Measurements from ENCODE around the gene NFATC1.

Gene NFATC1

DNA sequence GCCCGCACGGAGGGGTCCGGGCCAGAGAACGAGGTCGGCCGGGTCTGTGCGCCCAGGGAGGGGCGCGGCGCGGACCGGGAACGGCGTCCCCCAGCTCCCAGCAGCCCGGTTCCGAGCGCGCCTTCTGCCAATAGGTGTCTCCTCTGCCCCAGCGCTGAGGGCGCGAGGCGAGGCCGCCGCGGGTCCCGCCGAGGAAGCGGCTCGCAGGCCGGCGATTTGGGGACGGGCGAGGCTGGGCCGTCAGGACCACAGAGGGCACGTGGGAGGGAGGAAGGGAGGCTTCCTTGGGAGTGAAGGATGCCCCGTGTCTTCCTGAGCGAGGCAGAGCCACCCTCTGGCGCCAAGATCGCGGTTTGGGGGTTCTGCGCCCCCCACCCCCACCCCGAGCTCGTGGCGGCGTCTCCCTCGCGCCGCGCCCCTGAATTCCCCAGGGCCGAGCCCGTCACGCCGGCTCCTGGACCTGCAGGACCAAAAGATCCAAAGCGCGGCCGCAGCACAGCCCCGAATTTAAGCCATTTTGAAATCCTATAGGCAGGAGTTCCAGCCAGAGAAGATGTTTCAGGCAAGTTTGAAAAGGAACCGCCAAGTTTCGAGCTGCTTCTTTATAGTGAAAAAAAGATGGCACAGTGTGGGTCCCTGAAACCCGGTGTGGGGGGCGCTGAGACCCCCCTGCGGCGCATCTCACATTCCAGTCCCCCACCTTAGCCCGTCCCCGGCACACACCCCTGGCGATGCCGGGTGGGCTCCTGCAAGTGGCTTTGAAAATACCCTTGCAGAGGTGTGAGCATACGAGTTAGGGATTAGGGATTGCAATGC is 909 bp downstream of the NFATC1 start:
- TF ChIP-seq BACH2 (CRISPR knock-in tag; IDR thresholded peaks at IDR 0.05; ENCODE audit: borderline replicate concordance) (no peak), SNAI2 (CRISPR knock-in tag; IDR thresholded peaks at IDR 0.05) (no peak), ISL1 (CRISPR knock-in tag; IDR thresholded peaks at IDR 0.05) (no peak), ZFP3 (CRISPR knock-in tag; IDR thresholded peaks at IDR 0.05) (no peak), GLIS3 (CRISPR knock-in tag; IDR thresholded peaks at IDR 0.05) (no peak), ZFP30 (CRISPR knock-in tag; IDR thresholded peaks at IDR 0.05) (no peak), ZC3H10 (CRISPR knock-in tag; IDR thresholded peaks at IDR 0.05) (no peak), ZNF565 (CRISPR knock-in tag; conservative IDR thresholded peaks at IDR 0.05; ENCODE audit: low read depth) (no peak), ZNF70 (CRISPR knock-in tag; IDR thresholded peaks at IDR 0.05) (no peak), ARNTL (CRISPR knock-in tag; IDR thresholded peaks at IDR 0.05; ENCODE audit: borderline replicate concordance, low read depth) (no peak), RARB (CRISPR knock-in tag; IDR thresholded peaks at IDR 0.05) (no peak), ZNF8 (CRISPR knock-in tag; IDR thresholded peaks at IDR 0.05) (no peak), TCF4 (CRISPR knock-in tag; IDR thresholded peaks at IDR 0.05; ENCODE audit: borderline replicate concordance) (no peak)
- TF ChIP-seq, protein P1, sequence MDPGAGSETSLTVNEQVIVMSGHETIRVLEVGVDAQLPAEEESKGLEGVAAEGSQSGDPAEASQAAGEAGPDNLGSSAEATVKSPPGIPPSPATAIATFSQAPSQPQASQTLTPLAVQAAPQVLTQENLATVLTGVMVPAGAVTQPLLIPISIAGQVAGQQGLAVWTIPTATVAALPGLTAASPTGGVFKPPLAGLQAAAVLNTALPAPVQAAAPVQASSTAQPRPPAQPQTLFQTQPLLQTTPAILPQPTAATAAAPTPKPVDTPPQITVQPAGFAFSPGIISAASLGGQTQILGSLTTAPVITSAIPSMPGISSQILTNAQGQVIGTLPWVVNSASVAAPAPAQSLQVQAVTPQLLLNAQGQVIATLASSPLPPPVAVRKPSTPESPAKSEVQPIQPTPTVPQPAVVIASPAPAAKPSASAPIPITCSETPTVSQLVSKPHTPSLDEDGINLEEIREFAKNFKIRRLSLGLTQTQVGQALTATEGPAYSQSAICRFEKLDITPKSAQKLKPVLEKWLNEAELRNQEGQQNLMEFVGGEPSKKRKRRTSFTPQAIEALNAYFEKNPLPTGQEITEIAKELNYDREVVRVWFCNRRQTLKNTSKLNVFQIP (CRISPR knock-in tag; IDR thresholded peaks at IDR 0.05; ENCODE audit: borderline replicate concordance, low read depth): no peak
- TF ChIP-seq, protein P2, sequence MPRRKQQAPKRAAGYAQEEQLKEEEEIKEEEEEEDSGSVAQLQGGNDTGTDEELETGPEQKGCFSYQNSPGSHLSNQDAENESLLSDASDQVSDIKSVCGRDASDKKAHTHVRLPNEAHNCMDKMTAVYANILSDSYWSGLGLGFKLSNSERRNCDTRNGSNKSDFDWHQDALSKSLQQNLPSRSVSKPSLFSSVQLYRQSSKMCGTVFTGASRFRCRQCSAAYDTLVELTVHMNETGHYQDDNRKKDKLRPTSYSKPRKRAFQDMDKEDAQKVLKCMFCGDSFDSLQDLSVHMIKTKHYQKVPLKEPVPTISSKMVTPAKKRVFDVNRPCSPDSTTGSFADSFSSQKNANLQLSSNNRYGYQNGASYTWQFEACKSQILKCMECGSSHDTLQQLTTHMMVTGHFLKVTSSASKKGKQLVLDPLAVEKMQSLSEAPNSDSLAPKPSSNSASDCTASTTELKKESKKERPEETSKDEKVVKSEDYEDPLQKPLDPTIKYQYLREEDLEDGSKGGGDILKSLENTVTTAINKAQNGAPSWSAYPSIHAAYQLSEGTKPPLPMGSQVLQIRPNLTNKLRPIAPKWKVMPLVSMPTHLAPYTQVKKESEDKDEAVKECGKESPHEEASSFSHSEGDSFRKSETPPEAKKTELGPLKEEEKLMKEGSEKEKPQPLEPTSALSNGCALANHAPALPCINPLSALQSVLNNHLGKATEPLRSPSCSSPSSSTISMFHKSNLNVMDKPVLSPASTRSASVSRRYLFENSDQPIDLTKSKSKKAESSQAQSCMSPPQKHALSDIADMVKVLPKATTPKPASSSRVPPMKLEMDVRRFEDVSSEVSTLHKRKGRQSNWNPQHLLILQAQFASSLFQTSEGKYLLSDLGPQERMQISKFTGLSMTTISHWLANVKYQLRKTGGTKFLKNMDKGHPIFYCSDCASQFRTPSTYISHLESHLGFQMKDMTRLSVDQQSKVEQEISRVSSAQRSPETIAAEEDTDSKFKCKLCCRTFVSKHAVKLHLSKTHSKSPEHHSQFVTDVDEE (CRISPR knock-in tag; IDR thresholded peaks at IDR 0.05): no peak
- TF ChIP-seq, protein P3, sequence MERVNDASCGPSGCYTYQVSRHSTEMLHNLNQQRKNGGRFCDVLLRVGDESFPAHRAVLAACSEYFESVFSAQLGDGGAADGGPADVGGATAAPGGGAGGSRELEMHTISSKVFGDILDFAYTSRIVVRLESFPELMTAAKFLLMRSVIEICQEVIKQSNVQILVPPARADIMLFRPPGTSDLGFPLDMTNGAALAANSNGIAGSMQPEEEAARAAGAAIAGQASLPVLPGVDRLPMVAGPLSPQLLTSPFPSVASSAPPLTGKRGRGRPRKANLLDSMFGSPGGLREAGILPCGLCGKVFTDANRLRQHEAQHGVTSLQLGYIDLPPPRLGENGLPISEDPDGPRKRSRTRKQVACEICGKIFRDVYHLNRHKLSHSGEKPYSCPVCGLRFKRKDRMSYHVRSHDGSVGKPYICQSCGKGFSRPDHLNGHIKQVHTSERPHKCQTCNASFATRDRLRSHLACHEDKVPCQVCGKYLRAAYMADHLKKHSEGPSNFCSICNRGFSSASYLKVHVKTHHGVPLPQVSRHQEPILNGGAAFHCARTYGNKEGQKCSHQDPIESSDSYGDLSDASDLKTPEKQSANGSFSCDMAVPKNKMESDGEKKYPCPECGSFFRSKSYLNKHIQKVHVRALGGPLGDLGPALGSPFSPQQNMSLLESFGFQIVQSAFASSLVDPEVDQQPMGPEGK (CRISPR knock-in tag; IDR thresholded peaks at IDR 0.05; ENCODE audit: borderline replicate concordance): no peak
- TF ChIP-seq, protein P4, sequence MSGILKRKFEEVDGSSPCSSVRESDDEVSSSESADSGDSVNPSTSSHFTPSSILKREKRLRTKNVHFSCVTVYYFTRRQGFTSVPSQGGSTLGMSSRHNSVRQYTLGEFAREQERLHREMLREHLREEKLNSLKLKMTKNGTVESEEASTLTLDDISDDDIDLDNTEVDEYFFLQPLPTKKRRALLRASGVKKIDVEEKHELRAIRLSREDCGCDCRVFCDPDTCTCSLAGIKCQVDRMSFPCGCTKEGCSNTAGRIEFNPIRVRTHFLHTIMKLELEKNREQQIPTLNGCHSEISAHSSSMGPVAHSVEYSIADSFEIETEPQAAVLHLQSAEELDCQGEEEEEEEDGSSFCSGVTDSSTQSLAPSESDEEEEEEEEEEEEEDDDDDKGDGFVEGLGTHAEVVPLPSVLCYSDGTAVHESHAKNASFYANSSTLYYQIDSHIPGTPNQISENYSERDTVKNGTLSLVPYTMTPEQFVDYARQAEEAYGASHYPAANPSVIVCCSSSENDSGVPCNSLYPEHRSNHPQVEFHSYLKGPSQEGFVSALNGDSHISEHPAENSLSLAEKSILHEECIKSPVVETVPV (CRISPR knock-in tag; IDR thresholded peaks at IDR 0.05): no peak
- TF ChIP-seq, protein P5, sequence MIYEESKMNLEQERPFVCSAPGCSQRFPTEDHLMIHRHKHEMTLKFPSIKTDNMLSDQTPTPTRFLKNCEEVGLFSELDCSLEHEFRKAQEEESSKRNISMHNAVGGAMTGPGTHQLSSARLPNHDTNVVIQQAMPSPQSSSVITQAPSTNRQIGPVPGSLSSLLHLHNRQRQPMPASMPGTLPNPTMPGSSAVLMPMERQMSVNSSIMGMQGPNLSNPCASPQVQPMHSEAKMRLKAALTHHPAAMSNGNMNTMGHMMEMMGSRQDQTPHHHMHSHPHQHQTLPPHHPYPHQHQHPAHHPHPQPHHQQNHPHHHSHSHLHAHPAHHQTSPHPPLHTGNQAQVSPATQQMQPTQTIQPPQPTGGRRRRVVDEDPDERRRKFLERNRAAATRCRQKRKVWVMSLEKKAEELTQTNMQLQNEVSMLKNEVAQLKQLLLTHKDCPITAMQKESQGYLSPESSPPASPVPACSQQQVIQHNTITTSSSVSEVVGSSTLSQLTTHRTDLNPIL (CRISPR knock-in tag; IDR thresholded peaks at IDR 0.05; ENCODE audit: low read depth): no peak
- ATAC-seq: 0 out of 3 replicates have a peak, but pooled peaks have one; percentile 10

DNA sequence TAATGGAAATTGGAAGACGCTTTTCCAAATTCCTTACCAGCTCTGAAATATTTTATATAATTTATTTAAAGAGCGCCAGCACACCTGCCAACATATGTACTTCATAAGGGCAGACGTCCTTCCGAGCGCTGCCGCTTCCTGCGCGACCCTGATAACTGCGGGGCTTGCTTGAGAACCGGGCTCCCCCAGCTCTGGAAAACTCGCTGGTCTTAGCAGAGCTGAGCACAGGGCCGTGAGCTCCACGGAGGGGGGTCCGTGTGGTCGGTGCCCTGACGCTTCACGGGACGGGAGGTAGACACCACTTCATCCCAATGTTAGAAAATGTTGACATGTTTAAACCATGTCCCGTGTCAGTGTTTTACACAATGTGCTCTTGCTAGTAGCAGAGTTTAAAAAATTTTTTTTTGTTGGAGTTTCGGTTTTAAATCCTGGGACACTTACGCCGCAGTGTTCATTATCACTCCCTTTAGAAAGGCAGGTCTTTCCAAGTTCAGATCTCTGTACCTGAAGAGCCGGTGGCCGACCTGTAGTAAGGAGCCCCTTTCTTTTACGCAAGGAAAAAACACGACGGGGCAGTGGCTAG is 1.6 kb downstream of the NFATC1 start:
- ATAC-seq: peak; percentile 6
- TF ChIP-seq TOX (CRISPR knock-in tag; IDR thresholded peaks at IDR 0.05; ENCODE audit: borderline replicate concordance) (no peak), ISL1 (CRISPR knock-in tag; IDR thresholded peaks at IDR 0.05) (no peak), OSR1 (CRISPR knock-in tag; IDR thresholded peaks at IDR 0.05) (no peak), TCF4 (CRISPR knock-in tag; IDR thresholded peaks at IDR 0.05; ENCODE audit: borderline replicate concordance) (no peak), GLIS3 (CRISPR knock-in tag; IDR thresholded peaks at IDR 0.05) (no peak), BACH2 (CRISPR knock-in tag; IDR thresholded peaks at IDR 0.05; ENCODE audit: borderline replicate concordance) (no peak), ZNF8 (CRISPR knock-in tag; IDR thresholded peaks at IDR 0.05) (no peak)
- TF ChIP-seq, protein P1 (CRISPR knock-in tag; IDR thresholded peaks at IDR 0.05; ENCODE audit: borderline replicate concordance, low read depth): no peak
- TF ChIP-seq, protein P4 (CRISPR knock-in tag; IDR thresholded peaks at IDR 0.05): no peak
